NCI-H2171 (cell line): Measurements from ENCODE around the gene CX3CR1.
"Not testable (repeated sequence)": the region's sequence is repeated elsewhere in the genome, so short reads cannot be mapped to it uniquely, and the experiment has no call there.

ENCODE experiments used
- DNase-seq: peaks from one replicate; lab custom pipeline; 2025; lab: John Stamatoyannopoulos, UW

The CX3CR1 gene

DNA sequence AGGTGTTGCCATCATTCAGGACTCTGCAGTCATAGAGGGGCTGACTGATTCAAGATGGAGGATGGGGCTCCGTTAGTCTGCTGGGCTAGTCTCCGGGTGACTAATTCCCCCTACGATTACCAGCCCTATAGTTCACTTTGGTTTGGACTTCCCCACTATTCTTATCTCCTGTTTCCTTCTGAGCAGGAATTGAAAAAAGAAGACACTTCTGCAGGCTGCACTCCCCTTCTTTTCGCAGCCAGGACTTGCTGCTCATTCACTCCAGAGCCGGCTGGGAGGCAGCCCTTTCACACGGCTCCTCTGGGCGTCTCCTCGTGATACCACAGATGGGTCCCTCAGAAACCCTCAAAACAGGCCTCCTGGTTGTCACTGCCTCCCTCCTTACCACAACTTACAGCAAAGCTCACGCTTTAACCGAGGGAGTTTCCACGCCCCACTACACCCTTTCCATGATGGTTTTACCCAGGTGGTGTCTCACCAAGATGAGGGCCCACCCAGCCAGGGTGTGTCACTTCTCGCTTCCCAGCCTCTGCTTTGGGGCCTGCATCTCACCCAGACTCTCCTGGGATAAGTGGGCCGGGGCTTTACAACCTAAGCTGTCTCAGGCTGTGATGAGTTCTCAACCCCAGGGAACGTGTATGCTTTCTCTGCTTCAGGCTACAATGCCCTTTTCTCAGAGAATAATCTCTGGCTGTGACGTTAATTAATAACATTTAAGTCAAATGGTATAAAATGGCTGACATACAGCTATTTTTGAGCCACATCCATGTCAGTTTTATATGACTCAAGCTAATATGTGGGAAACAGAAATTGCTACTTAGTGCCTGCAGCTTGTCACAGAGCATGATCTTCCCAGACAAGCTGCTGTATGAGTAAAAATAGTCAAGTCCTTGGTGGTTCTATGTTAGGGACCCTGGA is 11.9 kb downstream of the CX3CR1 start:
- DNase-seq, result no peak

- DNase-seq, result no peak
Observed at GRCh38 chr3:39264053-39264452, 15.8 kb downstream of the CX3CR1 start.

GRCh38 chr3:39263576-39263975 is 16.3 kb downstream of the CX3CR1 start:
- DNase-seq, result no peak

GRCh38 chr3:39262846-39263245 is 17.0 kb downstream of the CX3CR1 start:
- no peak for DNase-seq

GRCh38 chr3:39261726-39262125 is 18.1 kb downstream of the CX3CR1 start:
- DNase-seq, result no peak

- no peak for DNase-seq
Observed at GRCh38 chr3:39260957-39261356, 18.9 kb downstream of the CX3CR1 start.

DNA sequence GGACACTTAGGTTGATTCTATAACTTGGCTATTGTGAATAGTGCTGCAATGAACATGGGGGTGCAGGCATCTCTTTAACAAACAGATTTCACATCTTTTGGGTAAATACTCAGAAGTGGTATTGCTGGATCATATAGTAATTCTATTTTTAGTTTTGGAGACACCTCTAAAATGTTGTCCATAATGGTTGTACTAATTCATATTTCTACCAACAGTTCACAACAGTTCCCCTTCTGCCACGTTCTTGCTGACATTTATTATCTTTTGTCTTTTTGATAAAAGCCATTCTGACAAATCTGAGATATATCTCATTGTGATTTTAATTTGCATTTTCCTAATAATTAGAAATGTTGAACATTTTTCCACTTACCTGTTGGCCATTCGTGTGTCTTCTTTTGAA is 19.5 kb downstream of the CX3CR1 start:
- no peak for DNase-seq

- DNase-seq, result no peak
Observed at GRCh38 chr3:39255503-39256325, 24.1 kb downstream of the CX3CR1 start.

- no peak for DNase-seq
Observed at GRCh38 chr3:39254806-39255449, 24.9 kb downstream of the CX3CR1 start.

GRCh38 chr3:39251576-39251975 is 28.3 kb downstream of the CX3CR1 start:
- no peak for DNase-seq

- DNase-seq, result no peak
Observed at GRCh38 chr3:39250116-39250747, 29.6 kb downstream of the CX3CR1 start.

GRCh38 chr3:39249453-39250115 is 30.3 kb downstream of the CX3CR1 start:
- DNase-seq, result no peak

GRCh38 chr3:39241561-39241960 is 38.3 kb downstream of the CX3CR1 start:
- DNase-seq, result no peak

DNA sequence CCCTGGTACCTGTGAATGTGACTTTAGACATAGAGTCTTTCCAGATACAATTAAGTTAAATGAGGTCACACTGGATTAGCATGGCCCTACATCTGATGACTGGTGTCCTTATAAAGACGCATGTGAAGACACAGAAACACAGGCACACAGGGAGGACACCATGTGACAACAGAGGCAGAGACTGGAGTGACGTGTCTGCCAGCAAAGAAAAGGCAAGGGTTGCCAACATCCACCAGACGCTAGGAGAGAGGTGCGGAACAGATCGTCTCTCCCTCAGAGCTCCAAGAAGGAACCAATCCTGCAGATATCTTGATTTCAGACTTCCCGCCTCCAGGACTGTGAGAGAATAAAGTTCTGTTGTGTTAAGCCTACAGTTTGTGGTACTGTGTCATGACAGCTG is 42.8 kb downstream of the CX3CR1 start:
- DNase-seq, result no peak

DNA sequence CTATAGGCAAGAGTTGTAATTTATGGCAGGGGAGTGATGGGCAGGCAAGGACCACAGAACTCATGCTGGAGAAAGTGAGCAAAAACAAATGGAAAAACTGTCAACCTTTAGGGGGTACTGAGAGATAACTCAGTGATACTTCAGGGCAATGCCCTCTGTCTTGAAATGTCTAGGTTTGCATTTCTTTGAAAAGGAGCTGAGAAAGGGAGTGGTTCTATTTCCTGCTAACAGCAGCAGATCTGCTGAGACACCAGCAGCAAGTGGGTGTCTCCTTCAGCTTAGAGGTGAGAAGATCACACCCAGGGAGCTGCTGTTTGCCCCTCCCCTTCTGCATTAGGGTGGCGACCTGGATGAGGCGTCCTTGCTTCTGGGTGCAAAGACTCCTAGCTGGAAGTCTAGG is 45.2 kb downstream of the CX3CR1 start:
- no peak for DNase-seq

- no peak for DNase-seq
Observed at GRCh38 chr3:39232859-39233258, 47.0 kb downstream of the CX3CR1 start.

- no peak for DNase-seq
Observed at GRCh38 chr3:39230453-39230852, 49.4 kb downstream of the CX3CR1 start.

DNA sequence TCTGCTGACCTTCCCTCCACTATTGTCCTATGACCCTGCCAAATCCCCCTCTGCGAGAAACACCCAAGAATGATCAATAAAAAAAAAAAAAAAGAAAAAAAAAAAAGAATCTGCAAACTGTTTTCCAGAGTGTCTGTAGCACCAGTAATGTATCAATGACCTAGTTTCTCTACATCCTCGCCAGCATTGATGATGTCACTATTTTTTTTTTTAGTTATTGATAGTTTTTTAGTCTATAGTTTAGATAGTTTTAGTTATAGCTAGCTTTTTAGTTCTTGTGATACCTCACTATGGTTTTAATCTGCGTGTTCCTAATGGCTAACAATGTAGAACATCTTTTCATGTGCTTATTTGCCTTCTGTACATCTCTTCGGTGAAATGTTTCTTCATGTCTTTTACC is 51.3 kb downstream of the CX3CR1 start:
- no peak for DNase-seq

DNA sequence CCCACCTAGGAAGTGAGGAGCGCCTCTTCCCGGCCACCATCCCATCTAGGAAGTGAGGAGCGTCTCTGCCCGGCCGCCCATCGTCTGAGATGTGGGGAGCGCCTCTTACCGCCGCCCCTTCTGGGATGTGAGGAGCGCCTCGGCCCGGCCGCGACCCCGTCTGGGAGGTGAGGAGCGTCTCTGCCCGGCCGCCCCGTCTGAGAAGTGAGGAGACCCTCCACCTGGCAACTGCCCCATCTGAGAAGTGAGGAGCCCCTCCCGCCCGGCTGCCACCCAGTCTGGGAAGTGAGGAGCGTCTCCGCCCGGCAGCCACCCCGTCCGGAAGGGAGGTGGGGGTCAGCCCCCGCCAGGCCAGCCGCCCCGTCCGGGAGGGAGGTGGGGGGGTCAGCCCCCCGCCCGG is 52.2 kb downstream of the CX3CR1 start:
- DNase-seq, result not testable (repeated sequence)

GRCh38 chr3:39226106-39226741 is 53.6 kb downstream of the CX3CR1 start:
- no peak for DNase-seq

DNA sequence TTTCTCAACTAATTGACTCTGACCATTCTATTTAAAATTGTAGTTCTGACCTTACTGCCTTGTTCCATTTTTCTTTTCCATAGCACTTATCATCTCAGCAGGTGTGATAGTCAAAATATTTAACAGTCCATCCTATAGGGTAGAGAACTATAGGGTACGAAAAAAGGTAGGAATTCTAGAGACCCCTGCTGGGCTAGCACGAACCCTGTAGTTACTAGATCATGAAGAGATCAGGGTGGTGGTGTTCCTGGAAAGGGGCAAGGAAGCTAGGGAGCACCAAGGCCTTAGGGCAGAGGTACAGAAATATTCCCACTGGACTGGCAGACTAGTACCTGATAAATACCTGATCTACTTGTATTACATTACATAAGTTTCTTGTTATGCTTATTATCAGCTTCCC is 55.5 kb downstream of the CX3CR1 start:
- no peak for DNase-seq
